ENCODE measurements around the gene SLC6A3. TPM values are rescaled to one million over a fixed set of nuclear protein-coding genes. Genes with fewer than 3 reads are reported as not detected.
A peak's percentile ranks its signal among the peaks of the same experiment; 100 is the strongest.

Gene SLC6A3
- total and polyA plus RNA-seq, 4 donors, result 0.30 to 1.1 (median 0.90) TPM

DNA sequence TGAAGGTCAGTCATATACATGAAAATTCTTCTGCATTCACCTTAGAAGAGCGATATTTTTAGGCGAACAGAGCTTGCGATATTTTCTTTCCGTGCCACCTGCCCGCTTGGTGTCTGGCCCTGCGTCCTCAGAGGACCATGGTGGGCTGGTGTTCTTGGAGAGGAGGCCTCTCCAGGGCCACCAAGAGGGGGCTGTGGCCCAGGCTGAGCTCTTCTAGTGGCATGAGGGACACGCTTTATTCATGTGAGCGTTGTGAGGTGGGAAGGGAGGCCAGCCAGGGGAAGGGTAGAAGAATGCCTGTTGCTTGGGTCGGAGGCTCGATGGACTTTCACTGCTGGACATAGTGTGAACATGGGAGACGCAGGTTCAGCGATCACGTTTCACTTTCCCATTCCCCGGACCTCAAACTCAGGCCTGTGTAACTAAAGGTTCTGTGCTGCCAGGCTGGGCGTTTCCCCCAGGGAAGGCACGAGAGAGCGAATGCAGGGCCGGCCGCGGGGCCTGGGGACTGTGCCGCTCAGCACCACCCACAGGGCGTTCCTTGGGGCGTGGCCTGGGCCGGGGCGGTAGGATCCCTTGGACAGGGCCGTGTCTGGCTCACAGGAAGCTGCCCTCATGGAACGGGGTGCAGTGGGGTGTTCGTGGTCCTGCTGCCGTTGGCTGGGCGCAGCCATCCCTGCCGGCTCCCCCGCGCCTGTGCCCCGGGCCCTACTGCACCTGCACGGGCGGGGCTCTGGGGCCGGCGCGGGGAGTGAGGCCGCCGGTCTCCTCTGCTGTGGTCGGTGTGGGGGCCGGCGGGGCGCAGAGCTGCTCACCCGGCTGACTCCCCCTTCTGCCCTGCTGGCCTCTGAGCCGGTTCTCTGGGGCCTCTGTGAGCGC lies 59.6 kb downstream of the SLC6A3 start:
- Histone ChIP-seq H3K36me3 (ENCODE audit: control insufficient read depth in 4 of 4, insufficient read depth in 4 of 4, low read length in 4 of 4) (no peaks in the 10 kb centered on the region), H3K9ac (ENCODE audit: insufficient read depth in 1 of 2, low read length in 2 of 2) (peak overlapping the region in 1 of 2 donors; percentile 11), H3K9me3 (ENCODE audit: control insufficient read depth in 4 of 4, insufficient read depth in 3 of 4, low read length in 3 of 4) (peaks cover 0 to 3% (median 0%) of the 10 kb centered on the region in 4 donors), H3K27ac (ENCODE audit: low read depth in 1 of 2, low read length in 1 of 2) (peak overlapping the region in 1 of 2 donors; percentile 85), H3K27me3 (ENCODE audit: control insufficient read depth in 3 of 3, insufficient read depth in 3 of 3, low read length in 2 of 3) (peaks cover 0 to 31% (median 6%) of the 10 kb centered on the region in 3 donors), H3K4me3 (peak overlapping the region; percentile 66), H3K4me1 (ENCODE audit: control insufficient read depth in 5 of 5, insufficient read depth in 5 of 5, low read length in 5 of 5) (peaks cover 0 to 18% (median 3%) of the 10 kb centered on the region in 5 donors)
- ATAC-seq (ENCODE audit: insufficient read depth, low FRiP score), result peak; percentile 95
- peak; percentile 66 to 78 (median 74) for DNase-seq
- TF ChIP-seq, protein P1, sequence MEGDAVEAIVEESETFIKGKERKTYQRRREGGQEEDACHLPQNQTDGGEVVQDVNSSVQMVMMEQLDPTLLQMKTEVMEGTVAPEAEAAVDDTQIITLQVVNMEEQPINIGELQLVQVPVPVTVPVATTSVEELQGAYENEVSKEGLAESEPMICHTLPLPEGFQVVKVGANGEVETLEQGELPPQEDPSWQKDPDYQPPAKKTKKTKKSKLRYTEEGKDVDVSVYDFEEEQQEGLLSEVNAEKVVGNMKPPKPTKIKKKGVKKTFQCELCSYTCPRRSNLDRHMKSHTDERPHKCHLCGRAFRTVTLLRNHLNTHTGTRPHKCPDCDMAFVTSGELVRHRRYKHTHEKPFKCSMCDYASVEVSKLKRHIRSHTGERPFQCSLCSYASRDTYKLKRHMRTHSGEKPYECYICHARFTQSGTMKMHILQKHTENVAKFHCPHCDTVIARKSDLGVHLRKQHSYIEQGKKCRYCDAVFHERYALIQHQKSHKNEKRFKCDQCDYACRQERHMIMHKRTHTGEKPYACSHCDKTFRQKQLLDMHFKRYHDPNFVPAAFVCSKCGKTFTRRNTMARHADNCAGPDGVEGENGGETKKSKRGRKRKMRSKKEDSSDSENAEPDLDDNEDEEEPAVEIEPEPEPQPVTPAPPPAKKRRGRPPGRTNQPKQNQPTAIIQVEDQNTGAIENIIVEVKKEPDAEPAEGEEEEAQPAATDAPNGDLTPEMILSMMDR (IDR thresholded peaks at IDR 0.05; ENCODE audit: control extremely low read depth, extremely low read depth), result no peak
- WGBS, 2 donors, result 10 to 18% methylated on average over 32 to 48 of the region's 48 CpGs

- H3K4me1 ChIP-seq (ENCODE audit: control insufficient read depth in 5 of 5, insufficient read depth in 5 of 5, low read length in 5 of 5), result peaks cover 0 to 24% (median 5%) of the 10 kb centered on the region in 5 donors
- H3K27me3 ChIP-seq (ENCODE audit: control insufficient read depth in 3 of 3, insufficient read depth in 3 of 3, low read length in 2 of 3), result peaks cover 0 to 31% (median 6%) of the 10 kb centered on the region in 3 donors
- TF ChIP-seq, protein P1 (IDR thresholded peaks at IDR 0.05; ENCODE audit: control extremely low read depth, extremely low read depth), result no peak
- ATAC-seq (ENCODE audit: insufficient read depth, low FRiP score) (no peak), DNase-seq (no peak)
- WGBS, 2 donors, result 85 to 91% methylated on average over 10 of the region's 10 CpGs
- H3K9me3 ChIP-seq (ENCODE audit: control insufficient read depth in 4 of 4, insufficient read depth in 3 of 4, low read length in 3 of 4), result peaks cover 0 to 3% (median 0%) of the 10 kb centered on the region in 4 donors
- H3K36me3 ChIP-seq (ENCODE audit: control insufficient read depth in 4 of 4, insufficient read depth in 4 of 4, low read length in 4 of 4), result no peaks in the 10 kb centered on the region
- H3K9ac ChIP-seq (ENCODE audit: insufficient read depth in 1 of 2, low read length in 2 of 2), result no peak overlapping the region
- H3K27ac ChIP-seq (ENCODE audit: low read depth in 1 of 2, low read length in 1 of 2), result no peak overlapping the region
- H3K4me3 ChIP-seq, result no peak overlapping the region
These were observed 60.7 kb downstream of the SLC6A3 start for GRCh38 chr5:1384521-1384920.

GRCh38 chr5:1383886-1384401 lies 61.3 kb downstream of the SLC6A3 start:
- ATAC-seq (ENCODE audit: insufficient read depth, low FRiP score), result no peak
- no peak overlapping the region for H3K9ac ChIP-seq (ENCODE audit: insufficient read depth in 1 of 2, low read length in 2 of 2)
- peaks cover 0 to 3% (median 0%) of the 10 kb centered on the region in 4 donors for H3K9me3 ChIP-seq (ENCODE audit: control insufficient read depth in 4 of 4, insufficient read depth in 3 of 4, low read length in 3 of 4)
- H3K27ac ChIP-seq (ENCODE audit: low read depth in 1 of 2, low read length in 1 of 2), result no peak overlapping the region
- H3K4me1 ChIP-seq (ENCODE audit: control insufficient read depth in 5 of 5, insufficient read depth in 5 of 5, low read length in 5 of 5), result peaks cover 0 to 24% (median 5%) of the 10 kb centered on the region in 5 donors
- no peak overlapping the region for H3K4me3 ChIP-seq
- TF ChIP-seq, protein P1 (IDR thresholded peaks at IDR 0.05; ENCODE audit: control extremely low read depth, extremely low read depth), result no peak
- no peaks in the 10 kb centered on the region for H3K36me3 ChIP-seq (ENCODE audit: control insufficient read depth in 4 of 4, insufficient read depth in 4 of 4, low read length in 4 of 4)
- no peak for DNase-seq
- H3K27me3 ChIP-seq (ENCODE audit: control insufficient read depth in 3 of 3, insufficient read depth in 3 of 3, low read length in 2 of 3), result peaks cover 0 to 30% (median 6%) of the 10 kb centered on the region in 3 donors
- 83 to 85% methylated on average over 8 of the region's 8 CpGs for WGBS, 2 donors

All from lung (tissue), 12 donors.